Pancreas (tissue), 10 donors: ENCODE results near the gene DNAJB6. TPM values are rescaled to one million over a fixed set of nuclear protein-coding genes. Genes with fewer than 3 reads are reported as not detected.

Experiments used
- ATAC-seq, 4 donors: fragments of 200-7000 bp; cut with Tn5 transposase; one replicate each; pipeline versions ENCODE4 v1.8.0 to v1.9.1; 2020; ENCODE audit warnings: mild to moderate bottlenecking in 4 of 4, moderate library complexity in 4 of 4
- DNase-seq, 6 donors: peaks; one replicate each; pipeline ENCODE4 v3.0.0-alpha.2; 2020
- FAIRE-seq: peaks from 2 replicates; lab custom pipeline; 2012; peaks lifted over from hg19 to GRCh38; lab: Jason Lieb, UNC
- H3K27ac ChIP-seq, 4 donors: fragments of 200-600 bp; sonication (generic); 1 replicate in 3 of 4; 2 replicates in 1 of 4; pipeline versions ENCODE4 v1.5.0 to v1.8.0; 2020
- H3K27me3 ChIP-seq, 4 donors: fragments of 200-600 bp; one replicate each; pipeline ENCODE4 v1.8.0; 2021
- H3K36me3 ChIP-seq, 3 donors: fragments of 200-600 bp; sonication (generic) in 1 of 3; one replicate each; pipeline versions ENCODE4 v1.5.0 to v1.8.0; 2020 to 2021
- H3K4me1 ChIP-seq, 3 donors: fragments of 200-600 bp; one replicate each; pipeline ENCODE4 v1.8.0; 2021
- H3K4me3 ChIP-seq, 4 donors: fragments of 200-600 bp; sonication (generic) in 2 of 4; one replicate each; pipeline versions ENCODE4 v1.5.0 to v1.8.0; 2020 to 2021
- H3K9me3 ChIP-seq, 4 donors: fragments of 200-600 bp; one replicate each; pipeline ENCODE4 v1.8.0; 2021
- CTCF ChIP-seq, 4 donors: fragments of 200-600 bp; sonication (generic) in 3 of 4; IDR thresholded peaks; one replicate each; pipeline versions ENCODE4 v1.5.0 to v1.8.0; 2021; ENCODE audit warnings: antibody characterized with exemption in 4 of 4
- WGBS, 2 donors: extraction: QIAGEN DNeasy Blood & Tissue Kit; methylation state at CpG; one replicate each; pipeline ENCODE4 v1.1.7; 2013; 5-methylcytosine and 5-hydroxymethylcytosine counted together
- intact Hi-C, 3 donors: fragments of 100-400 bp; cut with DNase I; formaldehyde crosslinking; loops; one replicate each; pipeline versions ENCODE4 v1.11.1 to v1.14.2; 2022
- polyA plus RNA-seq, 2 donors: library from polyadenylated mRNA; stranded (reverse); fragments of 200-250 nt; gene quantifications; one replicate each; pipeline ENCODE4 v1.2.3, GENCODE V29; 2013
- total RNA-seq, 6 donors: library from RNA; stranded (reverse); fragmentation: NEBNext Ultra II Directional in 4 of 6; extraction: Animal tissue kit (Norgen Biotek cat#: 25700) in 4 of 6; gene quantifications; one replicate each; pipeline versions ENCODE4 v1.2.1 to v1.2.4, GENCODE V29; 2021 to 2023
- donor health status: healthy with polysubstance abuse.
- donor health status: DM: no; HTN: no; CAD: no; lungs with moderate emphysema.
- donor health status: DM: no; HTN: no; CAD: no.
- donor health status: control.
- donor health status: control.
- donor health status: Bipolar disorder and iron deficiency.
- donor health status: DM: yes; HTN: yes; CAD: no.
- donor health status: DM: no; HTN: no; CAD: no.
- donor health status: DM: no; HTN: no; CAD: no.
- donor health status: DM: yes; HTN: yes; CAD: no.

Gene DNAJB6
- total and polyA plus RNA-seq, 8 donors, result 23.0 to 49.4 (median 32.6) TPM

GRCh38 chr7:157384301-157384700 lies 47.5 kb downstream of the DNAJB6 start:
- 39 to 50% methylated on average over 7 to 9 of the region's 9 CpGs for WGBS, 2 donors
- FAIRE-seq, result no peak
- ATAC-seq, result peak; percentile 22 to 70 (median 62)
- no peak overlapping the region for H3K27ac ChIP-seq
- H3K27me3 ChIP-seq, result no peaks in the 10 kb centered on the region
- intact Hi-C loops, result no loop called here
- peaks cover 0 to 14% (median 6%) of the 10 kb centered on the region in 3 donors for H3K36me3 ChIP-seq
- no peaks in the 10 kb centered on the region for H3K9me3 ChIP-seq
- DNase-seq, result no peak
- TF ChIP-seq CTCF (IDR thresholded peaks at IDR 0.05), result no peak
- H3K4me3 ChIP-seq, result no peak overlapping the region
- no peaks in the 10 kb centered on the region for H3K4me1 ChIP-seq

- 59 to 60% methylated on average over 23 of the region's 23 CpGs for WGBS, 2 donors
- no peak for FAIRE-seq
- H3K4me3 ChIP-seq, result no peak overlapping the region
- peak; percentile 56 to 75 (median 60) for TF ChIP-seq CTCF (IDR thresholded peaks at IDR 0.05)
- no peaks in the 10 kb centered on the region for H3K27me3 ChIP-seq
- DNase-seq, result peak in 5 of 6 donors; percentile 35 to 78 (median 59)
- no peaks in the 10 kb centered on the region for H3K4me1 ChIP-seq
- no peaks in the 10 kb centered on the region for H3K9me3 ChIP-seq
- no peak overlapping the region for H3K27ac ChIP-seq
- peaks cover 0 to 14% (median 6%) of the 10 kb centered on the region in 3 donors for H3K36me3 ChIP-seq
- peak; percentile 66 to 89 (median 82) for ATAC-seq
- intact Hi-C loops, result no loop called here
Observed at GRCh38 chr7:157386979-157387800, 50.4 kb downstream of the DNAJB6 start.

- 96 to 97% methylated on average over 5 of the region's 5 CpGs for WGBS, 2 donors
- Histone ChIP-seq H3K36me3 (peaks cover 0 to 7% (median 6%) of the 10 kb centered on the region in 3 donors), H3K9me3 (no peaks in the 10 kb centered on the region), H3K4me1 (no peaks in the 10 kb centered on the region), H3K27ac (no peak overlapping the region), H3K4me3 (no peak overlapping the region), H3K27me3 (no peaks in the 10 kb centered on the region)
- intact Hi-C loops, result no loop called here
- FAIRE-seq, result no peak
- no peak for TF ChIP-seq CTCF (IDR thresholded peaks at IDR 0.05)
- ATAC-seq, result no peak
- DNase-seq, result no peak
Observed at GRCh38 chr7:157388301-157388700, 51.5 kb downstream of the DNAJB6 start.

- intact Hi-C loops, result no loop called here
- Histone ChIP-seq H3K27ac (no peak overlapping the region), H3K4me3 (no peak overlapping the region), H3K36me3 (peaks cover 0 to 3% (median 0%) of the 10 kb centered on the region in 3 donors), H3K27me3 (no peaks in the 10 kb centered on the region), H3K4me1 (no peaks in the 10 kb centered on the region), H3K9me3 (no peaks in the 10 kb centered on the region)
- DNase-seq (no peak), ATAC-seq (peak in 2 of 4 donors; percentile 12 to 43), FAIRE-seq (no peak)
- no peak for TF ChIP-seq CTCF (IDR thresholded peaks at IDR 0.05)
- WGBS, 2 donors, result 84 to 87% methylated on average over 19 of the region's 19 CpGs
Observed at GRCh38 chr7:157389951-157390730, 53.3 kb downstream of the DNAJB6 start.
